Measurements from ENCODE around the gene NTHL1.

DNA sequence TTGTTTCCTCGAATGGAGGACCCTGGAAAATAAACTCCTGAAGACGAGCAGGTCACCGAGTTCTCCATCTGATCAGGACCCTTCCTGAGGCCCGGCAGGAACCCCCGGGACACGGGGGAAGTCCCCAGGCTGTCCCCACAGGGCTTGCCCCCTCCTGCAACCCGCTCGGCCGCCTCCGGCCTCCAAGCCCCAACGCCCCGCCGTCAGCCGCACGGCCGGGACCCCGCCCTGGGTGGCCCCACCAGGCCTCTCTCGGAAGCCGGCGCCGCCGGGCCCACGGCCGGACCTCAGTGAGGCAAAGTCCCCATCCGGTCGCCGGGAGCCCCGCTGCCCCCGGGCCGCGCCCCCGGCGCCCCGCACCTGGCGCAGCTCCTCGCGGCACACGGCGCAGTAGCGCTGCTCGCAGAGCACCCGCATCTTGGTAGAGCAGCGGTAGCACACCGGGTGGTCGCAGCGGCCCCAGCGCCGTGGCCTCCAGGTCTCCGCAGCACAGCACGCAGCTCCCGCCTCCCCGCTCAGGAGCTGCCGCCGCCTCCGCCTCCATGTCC is 38.4 kb downstream of the NTHL1 start:
- TF ChIP-seq POLR2AphosphoS5 (IDR thresholded peaks at IDR 0.05; ENCODE audit: borderline replicate concordance, low read depth, low read length) (no peak), EZH2 (IDR thresholded peaks at IDR 0.05) (no peak), FOXP2 (optimal IDR thresholded peaks at IDR 0.05; ENCODE audit: control extremely low read depth, extremely low read length, insufficient read depth) (no peak)

Measured in SK-N-MC (cell line).